HepG2 (cell line): ENCODE measurements around the gene PSMA4. TPM values are rescaled to one million over a fixed set of nuclear protein-coding genes. Genes with fewer than 3 reads are reported as not detected.

Experiments
- ATAC-seq: fragments of 200-7000 bp; cut with Tn5 transposase; 3 replicates; pipeline ENCODE4 v1.9.1; 2020; ENCODE audit warnings: mild to moderate bottlenecking, moderate library complexity
- BruUV-seq: library from RNA; stranded (reverse); fragments of 400-500 nt; replicated peaks from 2 replicates; lab custom pipeline; 2021; lab: Mats Ljungman, UMichigan
- CTCF ChIA-PET: fragments of 300-600 bp; formaldehyde crosslinking; extraction: SDS; loops from one replicate; lab custom pipeline; 2021; ENCODE audit warnings: low total read pairs, inconsistent platforms, low intra/inter-chr PET ratio; lab: Yijun Ruan, JAX
- POLR2A ChIA-PET: fragments of 350-600 bp; sonication (Branson Sonifier 250); formaldehyde crosslinking; loops from one replicate; lab custom pipeline; 2020; ENCODE audit warnings: antibody characterized with exemption, inconsistent platforms; lab: Yijun Ruan, JAX
- DNase-seq: peaks from one replicate; pipeline ENCODE4 v3.0.0-alpha.2; 2015; ENCODE audit warnings: low spot score
- FAIRE-seq: peaks from 3 replicates; lab custom pipeline; 2011; peaks lifted over from hg19 to GRCh38; lab: Jason Lieb, UNC
- H2AFZ ChIP-seq: one replicate; pipeline ENCODE4 v1.6.1; 2011; ENCODE audit warnings: low read length, inconsistent platforms
- H3K27ac ChIP-seq: fragments of 300-600 bp; 3 replicates; pipeline ENCODE4 v1.8.0; 2011; ENCODE audit warnings: mixed run types, mild to moderate bottlenecking, mixed read lengths, low read length, inconsistent platforms; ENCODE audit not compliant: insufficient read depth; ENCODE audit errors: extremely low read length
- H3K27me3 ChIP-seq, 2 experiments: fragments of 200-600 bp in 1 of 2; 2 replicates in 1 of 2; 3 replicates in 1 of 2; pipeline versions ENCODE4 v1.6.0 to v1.8.0; 2011; ENCODE audit warnings: low read length in 2 of 2, mild to moderate bottlenecking in 2 of 2, moderate library complexity in 2 of 2, inconsistent platforms in 1 of 2; ENCODE audit not compliant: insufficient read depth in 2 of 2, control insufficient read depth in 1 of 2
- H3K36me3 ChIP-seq, 2 experiments: fragments of 200-600 bp in 1 of 2; replicated peaks in 1 of 2; 2 replicates in 1 of 2; 3 replicates in 1 of 2; pipeline versions ENCODE4 v1.5.1 to v1.8.0; 2011; ENCODE audit warnings: low read length in 2 of 2, inconsistent platforms in 1 of 2; ENCODE audit not compliant: insufficient read depth in 2 of 2, control insufficient read depth in 1 of 2
- H3K4me1 ChIP-seq: 2 replicates; pipeline ENCODE4 v1.5.1; 2012; ENCODE audit warnings: low read length, inconsistent platforms; ENCODE audit not compliant: insufficient read depth
- H3K4me2 ChIP-seq: 2 replicates; pipeline ENCODE4 v1.6.0; 2011; ENCODE audit warnings: low read depth, low read length, inconsistent platforms
- H3K4me3 ChIP-seq, 3 experiments: fragments of 200-600 bp in 1 of 3; sonication (generic), shearing (Covaris generic) in 1 of 3; replicated peaks in 1 of 3; 2 replicates each; pipeline ENCODE4 v1.5.1; 2011 to 2016; ENCODE audit warnings: low read length in 3 of 3, inconsistent platforms in 2 of 3, low read depth in 2 of 3, mild to moderate bottlenecking in 2 of 3, control low read depth in 1 of 3, mixed read lengths in 1 of 3; ENCODE audit not compliant: insufficient read depth in 1 of 3
- H3K79me2 ChIP-seq: one replicate; pipeline ENCODE4 v1.6.1; 2011; ENCODE audit warnings: low read length, inconsistent platforms; ENCODE audit not compliant: insufficient read depth
- H3K9ac ChIP-seq: 2 replicates; pipeline ENCODE4 v1.6.0; 2011; ENCODE audit warnings: mild to moderate bottlenecking, low read depth, low read length, inconsistent platforms; ENCODE audit not compliant: insufficient read depth
- H3K9me3 ChIP-seq: 2 replicates; pipeline ENCODE4 v1.5.1; 2012; ENCODE audit warnings: mild to moderate bottlenecking, low read length
- H4K20me1 ChIP-seq: 2 replicates; pipeline ENCODE4 v1.6.0; 2011; ENCODE audit warnings: inconsistent platforms, mild to moderate bottlenecking, low read length, moderate library complexity; ENCODE audit not compliant: insufficient read depth
- BCL6 ChIP-seq: IDR thresholded peaks from 2 replicates; pipeline ENCODE4 v1.6.1; 2016; ENCODE audit warnings: missing genetic modification reagents, missing compliant biosample characterization
- BCLAF1 ChIP-seq: fragments of 450-650 bp; IDR thresholded peaks from 2 replicates; pipeline ENCODE4 v1.6.1; 2017; ENCODE audit warnings: mild to moderate bottlenecking
- CREB3 ChIP-seq: sonication (generic); formaldehyde crosslinking; IDR thresholded peaks from 2 replicates; pipeline ENCODE4 v1.5.0; 2020; ENCODE audit warnings: missing genetic modification reagents
- FOXK1 ChIP-seq: sonication (generic); formaldehyde crosslinking; IDR thresholded peaks from 2 replicates; pipeline ENCODE4 v1.4.0; 2020; ENCODE audit warnings: low read depth, missing genetic modification reagents, borderline replicate concordance
- FUBP1 ChIP-seq: sonication (generic); formaldehyde crosslinking; IDR thresholded peaks from 2 replicates; pipeline ENCODE4 v1.5.1; 2020; ENCODE audit warnings: missing genetic modification reagents, mild to moderate bottlenecking, borderline replicate concordance
- NFAT5 ChIP-seq: sonication (generic); formaldehyde crosslinking; IDR thresholded peaks from 2 replicates; pipeline ENCODE4 v1.4.0; 2020; ENCODE audit warnings: missing genetic modification reagents
- PHB2 ChIP-seq: fragments of 450-650 bp; IDR thresholded peaks from 2 replicates; pipeline ENCODE4 v1.6.1; 2018; ENCODE audit not compliant: partially characterized antibody
- POGK ChIP-seq: sonication (generic); formaldehyde crosslinking; conservative IDR thresholded peaks from 2 replicates; pipeline ENCODE4 v1.8.0; 2022; ENCODE audit warnings: mild to moderate bottlenecking, moderate library complexity, missing genetic modification reagents
- WIZ ChIP-seq: sonication (generic); formaldehyde crosslinking; IDR thresholded peaks from 2 replicates; pipeline ENCODE4 v1.5.1; 2020; ENCODE audit warnings: mild to moderate bottlenecking, missing genetic modification reagents
- ZNF670 ChIP-seq: sonication (generic); formaldehyde crosslinking; IDR thresholded peaks from 2 replicates; pipeline ENCODE4 v1.8.0; 2022; ENCODE audit warnings: mild to moderate bottlenecking, missing genetic modification reagents, borderline replicate concordance
- ZSCAN29 ChIP-seq: sonication (generic); formaldehyde crosslinking; conservative IDR thresholded peaks from 2 replicates; pipeline ENCODE4 v1.4.0; 2020; ENCODE audit warnings: mild to moderate bottlenecking, missing genetic modification reagents
- WGBS: methylation state at CpG from one replicate; pipeline ENCODE4 v1.1.6; 2017; ENCODE audit warnings: low lambda C conversion rate; 5-methylcytosine and 5-hydroxymethylcytosine counted together
- in situ Hi-C: cut with HindIII; loops from 2 replicates; pipeline ENCODE4 v1.10.0; 2017; ENCODE audit warnings: low pct_unique_long_range_greater_than_20kb; ENCODE audit not compliant: extremely low pct_ligation_motif_present
- intact Hi-C: fragments of 100-400 bp; cut with micrococcal nuclease; formaldehyde crosslinking; loops from one replicate; pipeline ENCODE4 v1.10.0; 2022; ENCODE audit not compliant: unreplicated experiment
- polyA plus RNA-seq, 8 experiments: library from polyadenylated mRNA; depleted of rRNA in 3 of 8; stranded (reverse) in 7 of 8; unstranded in 1 of 8; fragments of >200 nt; fragmentation: Illumina TruSeq in 4 of 8; extraction: Trizol in 4 of 8; gene quantifications; 2 replicates each; pipeline versions ENCODE4 v1.2.1 to v1.2.3, GENCODE V29; 2011 to 2016; ENCODE audit warnings: low read depth in 4 of 8, missing spikeins in 1 of 8, mixed read lengths in 1 of 8; ENCODE audit not compliant: insufficient read depth in 1 of 8
- total RNA-seq, 5 experiments: library from RNA; depleted of rRNA; stranded (reverse); fragments of >200 nt; fragmentation: Illumina TruSeq; extraction: Trizol; gene quantifications; 2 replicates each; pipeline ENCODE4 v1.2.3, GENCODE V29; 2016; ENCODE audit warnings: low read depth in 1 of 5

The PSMA4 gene
- total and polyA plus RNA-seq, 2 of the 13 experiments (the other 11 are each of a cell fraction or from before 2014, with no cell fraction given): 202 to 404 TPM

GRCh38 chr15:78564743-78565096 is 24.5 kb downstream of the PSMA4 start:
- H3K27me3 ChIP-seq: no peaks in the 10 kb centered on the region
- BruUV-seq: no TSS peak
- in situ Hi-C loops (no loop called here), intact Hi-C loops (loop anchor here (1.0 to 10.0 kb wide), 3 partner anchors 24 to 260 kb away; partner anchors contain the start of genes HYKK and PSMA4)
- H3K27ac ChIP-seq: no peak overlapping the region
- peaks cover 1% of the 10 kb centered on the region for H3K79me2 ChIP-seq
- DNase-seq (no peak), FAIRE-seq (no peak), ATAC-seq (peak; percentile 9; the same call in 2 of the 3 replicates)
- H3K9ac ChIP-seq: no peak overlapping the region
- no peaks in the 10 kb centered on the region for H4K20me1 ChIP-seq
- no peaks in the 10 kb centered on the region for H3K9me3 ChIP-seq
- H3K4me3 ChIP-seq: no peak overlapping the region; a peak in 1 of 6 replicates
- ChIA-PET POLR2A (interaction anchor here (0.8 to 2.6 kb wide), 8 partner anchors 10 to 261 kb away, joined by 3 to 40 read pairs (median 4); partner anchors contain the start of genes HYKK, IREB2 and PSMA4), CTCF (no interaction called here)
- H3K4me1 ChIP-seq: peaks cover 18% of the 10 kb centered on the region
- H2AFZ ChIP-seq: no peak overlapping the region
- peak overlapping the region; percentile 91 for H3K4me2 ChIP-seq
- WGBS: 65% methylated on average over 6 of the region's 11 CpGs
- H3K36me3 ChIP-seq: no peaks in the 10 kb centered on the region
- TF ChIP-seq POGK (CRISPR knock-in tag): no peak
- no peak for TF ChIP-seq BCLAF1
- no peak for TF ChIP-seq BCL6 (CRISPR knock-in tag)
- TF ChIP-seq NFAT5 (CRISPR knock-in tag): no peak
- no peak for TF ChIP-seq FOXK1 (CRISPR knock-in tag)
- no peak for TF ChIP-seq ZNF670 (CRISPR knock-in tag)
- no peak for TF ChIP-seq ZSCAN29 (CRISPR knock-in tag)
- TF ChIP-seq CREB3 (CRISPR knock-in tag): no peak
- no peak for TF ChIP-seq WIZ (CRISPR knock-in tag)
- TF ChIP-seq FUBP1 (CRISPR knock-in tag): no peak
- TF ChIP-seq PHB2: no peak
